ENCODE results near the gene RPS6KA2.

Gene RPS6KA2

GRCh38 chr6:166450167-166450873, 176.7 kb downstream of the RPS6KA2 start:
- H3K4me1 Mint-ChIP-seq, result no peaks in the 10 kb centered on the region
- no peak for TF ChIP-seq CTCF (IDR thresholded peaks at IDR 0.05; ENCODE audit: unreplicated experiment in 3 of 3)
- H3K27me3 Mint-ChIP-seq (ENCODE audit: low read depth), result no peaks in the 10 kb centered on the region
- peaks cover 66% of the 10 kb centered on the region for H3K36me3 Mint-ChIP-seq (ENCODE audit: low read depth)
- no peak overlapping the region for H3K27ac Mint-ChIP-seq
- no peak overlapping the region for H3K4me3 Mint-ChIP-seq
- peaks cover 15% of the 10 kb centered on the region for H3K9me3 Mint-ChIP-seq

GRCh38 chr6:166449641-166450040, 177.4 kb downstream of the RPS6KA2 start:
- no peak for TF ChIP-seq CTCF (IDR thresholded peaks at IDR 0.05; ENCODE audit: unreplicated experiment in 3 of 3)

GRCh38 chr6:166449036-166449435, 178.0 kb downstream of the RPS6KA2 start:
- no peak overlapping the region for H3K27ac Mint-ChIP-seq
- peaks cover 15% of the 10 kb centered on the region for H3K9me3 Mint-ChIP-seq
- no peak for TF ChIP-seq CTCF (IDR thresholded peaks at IDR 0.05; ENCODE audit: unreplicated experiment in 3 of 3)
- peaks cover 65% of the 10 kb centered on the region for H3K36me3 Mint-ChIP-seq (ENCODE audit: low read depth)
- H3K4me1 Mint-ChIP-seq, result no peaks in the 10 kb centered on the region
- no peaks in the 10 kb centered on the region for H3K27me3 Mint-ChIP-seq (ENCODE audit: low read depth)
- no peak overlapping the region for H3K4me3 Mint-ChIP-seq

More at GRCh38 chr6:166449641-166450040, 177.4 kb downstream of the RPS6KA2 start:
- Mint-ChIP-seq H3K4me3 (no peak overlapping the region), H3K27me3 (ENCODE audit: low read depth) (no peaks in the 10 kb centered on the region), H3K4me1 (no peaks in the 10 kb centered on the region), H3K9me3 (peaks cover 15% of the 10 kb centered on the region), H3K27ac (no peak overlapping the region), H3K36me3 (ENCODE audit: low read depth) (peaks cover 66% of the 10 kb centered on the region)

- Mint-ChIP-seq H3K4me1 (no peaks in the 10 kb centered on the region), H3K27me3 (ENCODE audit: low read depth) (no peaks in the 10 kb centered on the region), H3K27ac (no peak overlapping the region), H3K36me3 (ENCODE audit: low read depth) (peaks cover 61% of the 10 kb centered on the region), H3K9me3 (peaks cover 15% of the 10 kb centered on the region), H3K4me3 (no peak overlapping the region)
- no peak for TF ChIP-seq CTCF (IDR thresholded peaks at IDR 0.05; ENCODE audit: unreplicated experiment in 3 of 3)
Measured at GRCh38 chr6:166448432-166448831, 178.6 kb downstream of the RPS6KA2 start.

- Mint-ChIP-seq H3K9me3 (peaks cover 11% of the 10 kb centered on the region), H3K4me3 (no peak overlapping the region), H3K27ac (no peak overlapping the region), H3K36me3 (ENCODE audit: low read depth) (peaks cover 47% of the 10 kb centered on the region), H3K4me1 (no peaks in the 10 kb centered on the region), H3K27me3 (ENCODE audit: low read depth) (peaks cover 4% of the 10 kb centered on the region)
- TF ChIP-seq CTCF (IDR thresholded peaks at IDR 0.05; ENCODE audit: unreplicated experiment in 3 of 3), result no peak
Measured at GRCh38 chr6:166446567-166447065, 180.4 kb downstream of the RPS6KA2 start.

GRCh38 chr6:166446146-166446545, 180.9 kb downstream of the RPS6KA2 start:
- H3K27me3 Mint-ChIP-seq (ENCODE audit: low read depth), result peaks cover 4% of the 10 kb centered on the region
- peaks cover 6% of the 10 kb centered on the region for H3K9me3 Mint-ChIP-seq
- no peak for TF ChIP-seq CTCF (IDR thresholded peaks at IDR 0.05; ENCODE audit: unreplicated experiment in 3 of 3)

More at GRCh38 chr6:166446146-166446545, 180.9 kb downstream of the RPS6KA2 start:
- H3K27ac Mint-ChIP-seq, result no peak overlapping the region
- H3K36me3 Mint-ChIP-seq (ENCODE audit: low read depth), result peaks cover 42% of the 10 kb centered on the region
- H3K4me3 Mint-ChIP-seq, result no peak overlapping the region
- H3K4me1 Mint-ChIP-seq, result no peaks in the 10 kb centered on the region
